HG02763 (cell line): Measurements from ENCODE around the gene WNK3.
"Not testable (repeated sequence)": the region's sequence is repeated elsewhere in the genome, so short reads cannot be mapped to it uniquely, and the experiment has no call there.

Experiments
- ATAC-seq: cut with Tn5 transposase; IDR thresholded peaks from one replicate; pipeline ENCODE4 v1.9.1; 2021; ENCODE audit warnings: mild to moderate bottlenecking, moderate library complexity; ENCODE audit not compliant: unreplicated experiment

The WNK3 gene

DNA sequence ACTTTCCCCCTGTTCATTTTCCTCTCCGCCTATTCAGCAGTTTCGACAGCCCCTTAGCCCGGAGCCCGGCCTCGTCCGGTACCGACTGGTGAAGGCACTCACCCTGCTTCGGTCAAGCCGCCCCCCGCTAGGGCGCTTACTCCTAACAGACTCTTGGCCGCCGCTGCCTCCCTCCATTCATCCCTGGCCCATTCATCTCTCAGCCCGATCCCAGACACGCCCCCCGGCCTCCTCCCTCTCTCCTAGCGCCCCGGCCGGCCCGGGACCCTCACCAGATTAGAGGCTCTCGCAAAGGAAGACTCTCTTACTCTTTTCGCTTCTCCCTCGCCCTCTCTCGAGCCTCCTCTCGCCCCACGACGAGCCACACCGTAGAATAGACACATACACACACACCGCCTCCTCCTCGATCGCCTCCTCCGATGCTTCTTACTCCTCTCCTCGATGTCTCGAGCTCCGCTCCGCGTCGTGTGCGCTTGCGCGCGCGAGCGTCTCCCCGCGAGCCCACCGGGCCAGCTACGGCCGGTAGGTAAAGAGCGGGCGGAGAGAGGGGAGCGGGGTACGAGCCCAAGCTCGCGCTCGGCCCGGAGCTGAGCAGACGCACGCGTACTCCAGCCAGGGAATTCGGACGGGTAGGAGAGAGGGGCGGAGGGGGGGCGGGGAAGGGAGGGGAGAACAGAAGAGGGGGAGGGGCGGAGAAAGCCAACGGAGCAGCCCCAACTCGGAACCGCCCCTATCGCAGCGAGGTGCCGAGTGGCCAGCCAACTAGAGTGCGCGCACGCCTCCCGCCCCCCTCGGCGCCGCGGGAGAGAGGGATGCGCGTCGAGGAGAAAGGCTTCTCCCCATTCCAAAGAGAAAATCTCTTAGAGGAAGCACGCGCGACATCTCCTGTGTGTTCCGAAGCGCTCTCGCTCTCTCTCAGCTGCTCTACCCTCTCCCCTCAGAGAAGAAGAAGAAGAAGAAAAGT is at the start of gene WNK3:
WNK3 (minus strand) TSS at position 633 of the 964 bp plus-strand sequence.
- no peak for ATAC-seq

DNA sequence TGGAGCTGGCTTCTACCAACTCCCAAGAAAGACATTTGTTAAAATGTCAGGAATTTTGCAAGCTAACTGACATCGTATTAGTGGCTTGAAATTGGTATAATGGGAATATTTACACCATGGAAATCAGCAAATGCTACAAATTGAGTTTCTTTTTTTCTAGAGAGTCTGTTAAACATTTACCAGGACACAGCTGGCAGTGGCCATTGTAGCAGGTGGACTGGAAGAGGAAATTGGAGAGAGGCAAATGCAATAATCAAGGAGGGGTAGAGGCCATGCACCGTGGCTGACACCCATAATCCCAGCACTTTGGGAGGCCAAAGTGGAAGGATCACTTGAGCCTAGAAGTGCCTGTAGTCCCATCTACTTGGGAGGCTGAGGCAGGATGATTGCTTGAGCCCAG is 49.4 kb upstream of the WNK3 start:
- no peak for ATAC-seq

DNA sequence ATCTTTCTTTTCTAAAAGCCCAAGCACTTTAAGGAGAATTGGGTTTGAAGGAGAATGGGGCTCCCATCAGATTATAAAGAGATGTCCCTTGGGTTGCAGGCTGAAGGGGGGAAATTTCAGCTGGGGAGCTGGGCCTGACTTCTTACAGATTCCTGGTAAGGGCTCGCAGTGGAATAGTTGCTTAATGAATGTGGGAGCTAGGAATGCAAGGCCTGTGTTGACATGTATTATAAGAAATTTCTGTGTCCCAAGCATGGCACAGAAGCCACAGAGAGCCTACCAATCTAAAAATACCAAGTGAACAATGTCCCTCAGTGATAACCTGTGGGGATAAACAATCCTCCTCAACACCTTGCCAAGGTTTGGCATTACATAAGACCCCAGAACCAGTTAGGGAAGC is 39.3 kb upstream of the WNK3 start:
- no peak for ATAC-seq

DNA sequence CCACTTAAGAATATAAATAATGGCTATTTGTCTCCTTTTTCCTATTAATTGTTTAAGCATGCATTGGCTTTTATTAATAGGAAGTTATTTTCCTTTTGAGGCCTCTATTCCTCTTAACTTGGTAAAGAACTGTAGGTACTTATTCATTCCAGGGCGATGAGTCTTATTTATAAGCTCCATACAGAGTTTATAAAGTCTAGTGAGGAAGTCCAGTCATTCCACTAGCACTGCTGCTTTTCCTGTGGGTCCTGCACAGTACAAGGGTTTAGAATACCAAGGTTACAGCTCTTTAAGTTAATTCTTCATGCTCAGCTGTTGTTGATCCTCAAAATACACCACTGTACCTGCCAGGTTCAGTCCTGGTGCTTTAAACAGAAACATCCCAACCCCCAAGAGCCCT is 28.5 kb upstream of the WNK3 start:
- no peak for ATAC-seq

DNA sequence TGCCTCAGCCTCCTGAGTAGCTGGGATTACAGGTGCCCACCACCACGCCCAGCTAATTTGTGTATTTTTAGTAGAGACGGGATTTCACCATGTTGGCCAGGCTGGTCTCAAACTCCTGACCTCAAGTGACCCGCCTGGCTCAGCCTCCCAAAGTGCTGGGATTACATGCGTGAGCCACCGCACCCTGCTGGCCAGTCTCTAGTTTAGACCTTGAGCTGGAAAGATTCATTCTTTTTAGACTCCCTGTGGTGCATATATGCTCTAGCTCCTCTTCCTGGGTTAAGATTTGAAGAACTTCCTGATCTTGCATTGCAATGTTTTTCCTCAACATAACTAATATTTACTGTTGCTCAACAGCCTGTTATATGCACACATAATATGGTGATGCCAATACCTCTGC is 26.8 kb upstream of the WNK3 start:
- not testable (repeated sequence) for ATAC-seq

DNA sequence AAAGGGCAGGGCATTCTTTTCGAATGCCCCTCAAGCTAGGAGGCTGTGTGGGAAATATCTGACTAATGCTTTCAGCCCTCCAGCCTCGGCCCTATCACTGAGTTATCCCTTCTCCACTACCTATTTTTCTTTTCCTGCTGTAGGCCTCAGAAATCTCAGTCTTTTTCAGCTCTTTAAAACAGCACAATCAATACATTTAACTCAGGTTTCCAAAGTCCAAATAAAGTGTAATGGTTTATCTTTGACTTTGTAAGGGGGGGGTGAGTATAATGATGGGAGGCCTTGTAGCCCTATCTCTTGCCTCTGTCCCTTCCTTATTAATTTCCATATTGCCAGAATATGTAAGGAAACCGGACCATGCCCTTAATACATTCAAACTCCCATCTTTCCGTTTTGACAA is 1.6 kb upstream of the WNK3 start:
- no peak for ATAC-seq

DNA sequence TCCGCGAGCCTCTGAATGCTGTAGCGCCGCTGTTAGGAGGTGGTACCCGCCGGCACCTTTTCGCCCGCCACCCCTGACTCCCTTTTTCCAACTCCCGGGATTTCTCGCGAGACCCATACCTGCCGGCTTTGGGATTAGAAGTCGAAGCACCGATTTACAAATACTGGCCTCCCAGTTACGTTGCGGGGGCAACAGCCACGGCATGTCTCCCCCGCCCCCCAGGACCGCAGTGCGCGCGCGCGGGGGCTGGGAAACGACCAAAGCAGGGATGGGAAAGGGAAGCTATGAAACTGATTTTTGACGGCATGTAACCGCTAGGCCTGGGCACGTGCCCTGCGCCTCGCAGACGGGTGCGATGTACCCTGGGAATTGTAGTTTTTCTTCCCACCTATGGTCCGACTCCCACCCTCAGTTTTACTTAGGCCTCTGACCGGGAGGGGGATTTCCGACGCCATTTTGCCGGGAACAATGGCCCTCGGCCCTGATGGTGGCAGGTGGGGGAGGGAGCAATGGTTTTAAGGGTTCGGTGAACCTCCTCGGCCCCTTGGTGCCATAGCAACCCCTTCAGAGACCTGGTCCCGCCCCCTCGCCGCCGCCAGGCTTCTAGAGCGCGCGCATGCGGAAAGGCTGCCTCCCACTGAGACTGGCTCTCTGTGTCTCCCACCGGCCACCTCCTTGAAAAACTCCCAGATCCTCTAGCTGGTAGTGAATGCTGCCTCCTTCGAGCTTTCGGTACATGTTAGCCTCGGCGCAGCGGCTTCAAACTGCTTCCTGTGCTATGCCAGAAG is 772 bp upstream of the WNK3 start:
- no peak for ATAC-seq

DNA sequence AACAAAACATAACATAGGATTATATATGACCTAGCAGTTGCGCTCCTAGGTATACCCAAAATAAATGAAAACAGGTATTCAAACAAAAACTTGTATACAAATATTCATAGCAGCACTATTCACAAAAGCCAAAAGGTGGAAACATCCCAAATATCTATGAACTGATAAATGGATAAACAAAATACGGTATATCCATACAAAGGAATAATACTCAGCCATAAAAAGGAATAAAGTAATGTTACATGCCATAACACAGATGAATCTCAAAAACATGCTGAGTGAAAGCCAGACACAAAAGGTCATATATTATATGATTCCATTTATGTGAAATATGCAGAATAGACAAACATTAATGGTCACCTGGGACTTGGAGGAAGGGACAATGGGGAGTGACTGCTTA is 5.2 kb downstream of the WNK3 start:
- no peak for ATAC-seq

DNA sequence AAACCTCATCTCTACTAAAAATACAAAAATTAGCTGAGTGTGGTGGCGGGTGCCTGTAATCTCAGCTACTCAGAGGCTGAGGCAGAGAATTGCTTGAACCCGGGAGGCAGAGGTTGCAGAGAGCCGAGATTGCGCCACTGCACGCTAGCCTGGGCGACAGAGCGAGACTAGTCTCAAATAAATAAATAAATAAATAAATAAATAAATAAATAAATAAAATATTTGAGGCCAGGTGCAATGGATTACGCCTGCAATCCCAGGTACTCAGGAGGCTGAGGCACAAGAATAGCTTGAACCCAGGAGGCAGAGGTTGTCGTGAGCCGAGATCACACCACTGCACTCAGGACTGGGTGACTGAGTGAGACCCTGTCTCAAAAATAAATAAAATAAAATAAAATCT is 20.5 kb downstream of the WNK3 start:
- ATAC-seq, result not testable (repeated sequence)

DNA sequence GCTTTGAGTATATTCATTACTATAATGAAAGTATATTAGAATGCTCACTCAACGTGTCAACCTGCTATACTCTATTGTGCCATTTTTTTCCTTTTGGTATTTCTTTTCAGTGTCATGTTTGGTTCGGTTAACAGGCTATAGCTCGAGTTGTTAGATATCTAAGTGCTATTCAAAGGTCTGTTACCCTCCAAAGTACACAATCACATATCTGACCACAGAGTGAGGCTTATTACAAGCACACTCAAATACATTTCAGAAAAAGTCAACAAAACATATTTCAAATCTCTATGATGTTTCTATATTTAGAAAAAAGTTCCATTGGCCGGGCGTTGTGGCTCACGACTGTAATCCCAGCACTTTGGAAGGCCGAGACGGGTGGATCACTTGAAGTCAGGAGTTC is 32.8 kb downstream of the WNK3 start:
- ATAC-seq, result no peak

DNA sequence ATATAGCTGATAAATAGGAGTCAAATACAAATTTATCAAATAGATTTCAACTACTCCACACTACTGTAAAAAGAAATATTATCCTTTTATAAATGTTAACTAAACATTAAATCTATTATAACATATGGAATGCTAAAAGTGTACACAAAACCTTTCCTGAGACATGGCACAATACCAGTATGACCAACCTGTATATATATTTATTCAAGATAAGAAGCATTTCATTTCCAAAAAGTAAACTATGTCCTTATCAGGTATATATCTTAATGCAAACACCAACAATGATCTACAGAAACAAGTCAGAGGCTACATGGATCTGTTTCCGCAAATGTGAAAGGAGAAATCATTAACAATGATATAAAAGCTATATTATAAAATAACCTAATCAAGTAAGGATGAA is 37.8 kb downstream of the WNK3 start:
- no peak for ATAC-seq

DNA sequence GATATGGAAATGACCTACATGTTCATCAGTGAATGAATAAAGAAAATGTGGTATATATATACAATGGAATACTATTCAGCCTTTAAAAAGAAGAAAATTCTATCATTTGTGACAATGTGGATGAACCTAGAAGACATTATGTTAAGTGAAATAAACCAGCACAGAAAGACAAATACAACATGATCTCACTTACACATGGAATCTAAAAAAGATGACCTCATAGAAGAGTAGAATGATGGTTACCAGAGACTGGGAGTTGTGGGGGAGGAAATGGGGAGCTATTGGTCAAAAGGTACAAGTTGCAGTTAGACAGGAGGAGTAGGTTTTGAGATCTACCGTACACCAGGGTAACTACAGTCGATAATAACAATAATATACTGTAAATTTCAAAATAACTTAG is 51.5 kb downstream of the WNK3 start:
- no peak for ATAC-seq

DNA sequence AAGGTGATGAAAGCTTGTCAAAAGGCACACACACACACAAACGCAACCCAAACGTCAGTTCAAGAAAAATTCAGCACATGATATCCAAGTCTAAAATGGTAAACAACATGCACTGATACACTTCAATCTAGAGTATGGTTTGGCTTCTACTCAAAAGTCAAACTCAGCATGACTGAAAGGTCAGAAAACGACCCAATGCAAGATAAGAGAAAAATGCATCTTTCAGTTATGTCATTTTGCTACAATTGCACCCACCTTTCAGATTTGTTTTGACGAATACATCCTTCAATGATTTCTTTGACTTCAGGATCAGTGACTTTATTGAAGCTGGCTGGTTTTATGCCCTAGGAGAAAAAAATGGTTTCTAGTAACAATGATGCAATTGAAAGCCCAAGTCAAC is 56.3 kb downstream of the WNK3 start:
- ATAC-seq, result no peak

DNA sequence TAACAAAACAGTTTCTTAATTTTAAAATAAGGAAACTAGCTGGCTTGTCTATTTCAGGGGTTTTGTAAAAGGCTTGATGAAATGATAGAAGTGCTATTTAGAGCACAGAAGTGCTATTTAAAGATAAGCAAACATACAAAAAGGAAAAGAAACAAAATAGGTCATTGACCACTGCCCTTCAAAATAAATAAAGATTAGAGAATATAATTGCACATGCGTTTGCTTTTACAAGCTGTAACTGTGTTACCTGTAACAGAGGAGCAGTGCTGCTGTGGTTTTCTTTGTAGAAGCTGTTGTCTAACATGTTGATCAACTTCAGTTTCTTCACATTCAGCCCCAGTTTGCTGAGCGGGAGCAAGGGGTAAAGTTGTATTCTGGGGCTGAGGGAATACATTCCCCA is 63.5 kb downstream of the WNK3 start:
- no peak for ATAC-seq

DNA sequence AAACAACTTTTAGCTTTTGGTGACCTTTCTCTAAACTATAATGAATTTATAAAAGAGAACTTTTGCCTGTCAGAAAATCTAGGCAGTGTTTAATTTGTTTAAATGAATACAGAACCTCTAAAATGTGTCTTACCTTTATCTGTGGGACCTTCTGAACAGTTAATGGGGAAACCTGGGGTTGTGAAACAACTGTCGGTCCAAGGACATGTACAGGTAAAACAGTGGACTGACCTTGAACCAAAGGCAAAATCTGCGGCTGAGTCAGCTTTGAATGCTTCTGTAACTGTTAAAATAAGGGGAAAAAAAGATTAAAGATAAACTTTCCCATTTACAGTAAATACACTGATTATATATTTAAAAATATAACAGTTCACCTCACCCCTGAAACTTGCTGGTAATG is 65.1 kb downstream of the WNK3 start:
- ATAC-seq, result no peak

DNA sequence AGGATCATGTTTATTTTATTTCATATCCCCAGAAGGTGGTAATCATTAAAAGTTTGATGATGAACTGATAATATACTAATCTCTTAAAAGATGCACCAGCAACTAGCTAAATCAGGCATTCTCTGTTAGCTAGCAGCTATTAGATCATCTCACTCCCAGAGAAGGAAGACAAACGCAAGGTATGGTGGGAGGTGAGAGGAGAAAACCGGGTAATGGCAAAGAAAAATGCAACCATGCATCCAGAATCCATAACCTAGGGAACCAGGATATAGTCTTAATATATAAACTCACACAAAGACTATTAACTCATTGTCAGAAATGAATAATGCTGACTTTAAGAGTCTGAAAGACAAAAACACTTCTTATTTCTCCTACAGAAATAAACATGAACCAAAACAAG is 66.1 kb downstream of the WNK3 start:
- ATAC-seq, result no peak

DNA sequence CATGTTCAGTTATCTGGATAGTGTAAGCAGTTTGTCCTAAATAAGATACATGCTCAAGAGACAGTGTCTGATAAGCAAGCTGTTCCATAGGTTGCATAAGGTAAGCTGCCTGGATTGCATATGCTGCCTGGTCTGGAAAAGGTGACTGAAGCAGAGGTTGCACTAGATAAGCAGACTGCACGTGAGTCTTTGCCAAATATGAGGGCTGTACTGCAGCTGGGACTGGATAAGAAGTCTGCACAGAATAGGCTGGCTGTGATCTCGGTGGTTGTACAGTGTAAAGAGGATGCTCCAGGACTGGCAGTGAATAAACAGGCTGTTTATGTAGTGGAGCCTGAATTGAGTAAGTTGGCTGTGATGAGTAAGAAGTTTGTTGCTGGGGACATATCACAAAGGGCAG is 68.9 kb downstream of the WNK3 start:
- no peak for ATAC-seq

DNA sequence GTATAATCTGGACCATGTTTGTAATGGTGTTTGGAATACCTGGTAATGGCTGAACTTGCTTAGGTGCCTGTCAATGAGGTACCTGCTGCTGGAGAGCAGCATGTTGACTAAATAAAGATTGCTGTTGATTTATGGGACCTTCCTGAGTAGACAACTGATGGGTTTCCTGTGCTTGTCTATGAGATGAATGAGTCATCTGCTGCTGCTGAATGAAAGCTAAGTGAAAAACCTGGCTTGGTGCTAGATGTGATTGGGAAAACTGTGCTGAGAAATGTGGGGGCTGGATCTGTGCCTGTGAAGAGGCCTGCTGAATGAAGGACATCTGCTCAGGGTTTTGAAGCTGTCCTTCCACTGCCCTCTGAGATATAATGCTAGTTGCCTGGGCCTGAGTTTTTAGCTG is 69.6 kb downstream of the WNK3 start:
- ATAC-seq, result no peak

DNA sequence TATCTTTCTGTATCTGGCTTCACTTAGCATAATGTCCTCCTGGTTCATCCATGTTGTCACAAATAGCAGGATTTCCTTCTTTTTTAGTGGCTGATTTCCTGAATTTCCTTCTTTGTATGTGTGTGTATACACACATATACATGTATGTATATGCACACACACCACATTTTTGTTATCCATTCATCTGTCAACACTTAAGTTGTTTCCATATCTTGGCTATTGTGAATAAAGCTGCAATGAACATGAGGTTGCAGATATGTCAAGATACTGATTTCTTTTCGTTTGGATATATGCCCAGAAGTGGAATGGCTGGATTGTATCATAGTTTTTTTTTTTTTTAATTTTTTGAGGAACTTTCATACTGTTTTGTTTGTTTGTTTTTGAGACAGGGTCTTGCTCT is 76.2 kb downstream of the WNK3 start:
- no peak for ATAC-seq

DNA sequence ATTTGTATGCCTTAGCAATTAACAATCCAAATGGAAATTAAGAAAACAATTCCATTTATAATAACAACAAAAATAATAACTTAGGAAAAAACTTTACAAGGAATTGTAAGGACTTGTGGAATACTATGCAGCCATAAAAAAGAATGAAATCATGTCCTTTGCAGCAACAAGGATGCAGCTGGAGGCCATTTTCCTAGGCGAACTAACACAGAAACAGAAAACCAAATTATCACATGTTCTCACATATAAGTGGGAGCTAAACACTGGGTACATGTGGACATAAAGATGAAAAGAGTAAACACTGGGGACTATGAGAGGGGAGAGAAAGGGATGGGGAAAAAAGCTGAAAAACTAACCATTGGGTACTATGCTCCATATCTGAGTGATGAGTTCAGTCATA is 77.4 kb downstream of the WNK3 start:
- ATAC-seq, result no peak

DNA sequence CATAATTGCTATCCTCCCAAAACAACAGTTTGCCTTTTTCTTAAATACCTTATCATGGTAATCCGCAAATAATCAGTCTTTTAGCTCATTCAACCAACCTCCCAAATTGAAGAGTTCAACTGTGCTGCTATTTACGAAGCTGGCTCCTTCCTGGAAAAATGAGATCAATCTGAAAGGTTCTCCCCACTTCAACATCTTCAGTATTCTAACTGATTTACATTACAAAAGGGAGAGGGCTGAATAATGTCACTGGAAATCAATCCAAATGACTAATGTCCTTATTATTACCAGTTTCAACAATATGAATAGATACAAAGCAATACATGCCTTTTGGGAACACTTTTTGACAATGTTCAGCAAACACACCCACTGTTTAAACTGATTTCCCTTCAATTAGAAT is 86.2 kb downstream of the WNK3 start:
- ATAC-seq, result no peak

DNA sequence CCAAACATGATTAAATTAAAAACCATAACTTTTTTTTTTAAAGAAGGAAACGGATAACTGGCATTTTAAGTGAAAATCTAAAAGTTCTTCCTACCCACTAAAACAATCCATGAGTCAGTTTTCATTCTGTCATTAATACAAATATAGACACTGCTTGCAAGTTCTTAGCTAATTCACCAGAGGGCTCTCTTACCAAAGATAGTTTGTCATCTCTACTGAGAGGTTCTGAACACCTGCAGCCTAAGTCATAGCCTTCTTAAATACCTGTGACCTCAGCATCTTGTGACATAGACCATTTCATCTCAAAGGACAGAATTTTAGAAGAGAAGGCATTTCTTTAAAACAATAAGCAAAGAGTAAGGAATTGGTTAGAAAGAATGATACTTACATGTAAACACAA is 109.5 kb downstream of the WNK3 start:
- ATAC-seq, result no peak
